GM10266 (cell line): ENCODE results near the gene ZNF565.
"Not testable (repeated sequence)": the region's sequence is repeated elsewhere in the genome, so short reads cannot be mapped to it uniquely, and the experiment has no call there.

Experiments used
- DNase-seq: peaks from one replicate; pipeline ENCODE4 v3.0.0; 2012; ENCODE audit errors: extremely low spot score
- TF ChIP-seq, protein P1 (sequence below): IDR thresholded peaks from 2 replicates; pipeline ENCODE4 v1.5.1; 2012; ENCODE audit warnings: mild to moderate bottlenecking, low read depth; ENCODE audit not compliant: control insufficient read depth, insufficient read depth; ENCODE audit errors: missing control alignments

ZNF565 gene

DNA sequence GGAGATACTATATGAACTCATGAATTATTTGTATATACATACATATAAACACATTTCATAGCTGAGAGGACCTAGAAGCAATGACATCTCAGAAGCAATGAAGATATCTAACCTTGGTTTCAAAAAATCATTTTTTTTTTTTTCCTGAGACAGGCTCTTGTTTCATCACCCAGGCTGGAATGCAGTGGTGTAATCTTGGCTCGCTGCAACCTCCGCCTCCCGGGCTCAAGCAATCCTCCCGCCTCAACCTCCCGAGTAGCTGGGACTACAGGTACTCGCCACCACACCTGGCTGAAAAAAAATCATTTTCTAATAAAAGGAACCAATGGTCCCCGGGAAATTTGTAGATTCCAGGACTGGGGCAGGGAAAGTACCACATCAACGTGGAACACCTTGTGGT, 4.0 kb downstream of the ZNF565 start:
- TF ChIP-seq, protein P1, sequence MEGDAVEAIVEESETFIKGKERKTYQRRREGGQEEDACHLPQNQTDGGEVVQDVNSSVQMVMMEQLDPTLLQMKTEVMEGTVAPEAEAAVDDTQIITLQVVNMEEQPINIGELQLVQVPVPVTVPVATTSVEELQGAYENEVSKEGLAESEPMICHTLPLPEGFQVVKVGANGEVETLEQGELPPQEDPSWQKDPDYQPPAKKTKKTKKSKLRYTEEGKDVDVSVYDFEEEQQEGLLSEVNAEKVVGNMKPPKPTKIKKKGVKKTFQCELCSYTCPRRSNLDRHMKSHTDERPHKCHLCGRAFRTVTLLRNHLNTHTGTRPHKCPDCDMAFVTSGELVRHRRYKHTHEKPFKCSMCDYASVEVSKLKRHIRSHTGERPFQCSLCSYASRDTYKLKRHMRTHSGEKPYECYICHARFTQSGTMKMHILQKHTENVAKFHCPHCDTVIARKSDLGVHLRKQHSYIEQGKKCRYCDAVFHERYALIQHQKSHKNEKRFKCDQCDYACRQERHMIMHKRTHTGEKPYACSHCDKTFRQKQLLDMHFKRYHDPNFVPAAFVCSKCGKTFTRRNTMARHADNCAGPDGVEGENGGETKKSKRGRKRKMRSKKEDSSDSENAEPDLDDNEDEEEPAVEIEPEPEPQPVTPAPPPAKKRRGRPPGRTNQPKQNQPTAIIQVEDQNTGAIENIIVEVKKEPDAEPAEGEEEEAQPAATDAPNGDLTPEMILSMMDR: no peak
- DNase-seq: no peak

DNA sequence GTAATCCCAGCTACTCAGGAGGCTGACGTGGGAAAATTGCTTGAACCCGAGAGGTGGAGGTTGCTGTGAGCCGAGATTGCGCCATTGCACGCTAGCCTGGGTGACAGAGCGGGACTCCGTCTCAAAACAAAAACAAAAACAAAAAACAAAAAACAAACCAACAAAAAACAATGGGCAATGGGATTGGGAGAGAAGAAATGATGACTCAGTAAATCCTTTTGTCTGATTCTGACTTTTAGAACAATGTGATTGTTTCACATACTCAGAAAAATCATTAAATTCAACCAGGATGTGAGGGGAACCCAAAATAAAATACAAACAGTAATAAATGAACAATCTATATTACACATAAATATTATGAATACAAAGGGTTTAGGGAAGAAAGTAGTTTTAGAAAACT, 5.1 kb downstream of the ZNF565 start:
- TF ChIP-seq, protein P1: no peak
- DNase-seq: no peak

DNA sequence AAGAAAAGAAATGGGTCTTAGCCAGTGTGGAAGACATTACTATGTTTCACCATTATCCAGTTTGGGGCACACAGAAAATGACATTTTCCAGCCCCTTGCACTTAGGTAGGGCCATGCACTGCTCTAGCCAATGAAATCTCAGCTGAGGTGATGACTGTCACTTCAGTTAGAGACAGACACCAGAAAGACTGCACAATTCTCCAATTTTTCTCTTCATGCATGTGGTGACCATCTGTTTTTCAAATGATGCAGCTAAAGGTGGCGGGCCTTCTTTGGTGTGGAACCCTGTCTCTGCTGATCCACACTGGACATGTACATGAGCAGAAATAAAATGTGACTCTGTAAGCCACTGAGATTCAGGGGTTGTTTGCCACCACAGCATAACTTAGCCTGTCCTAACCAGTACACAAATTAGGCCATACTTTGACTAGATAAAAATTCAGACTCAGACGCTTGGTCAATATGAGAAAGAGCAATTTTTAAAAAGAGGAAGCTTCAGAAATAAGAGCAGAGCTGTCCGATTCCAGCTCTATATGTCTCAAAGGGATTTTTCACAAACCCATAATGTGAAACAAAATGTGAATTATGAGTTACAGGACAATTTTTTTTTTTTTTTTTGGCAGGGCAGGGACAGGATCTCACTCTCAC, 6.7 kb downstream of the ZNF565 start:
- TF ChIP-seq, protein P1: no peak
- peak; percentile 42 for DNase-seq

DNA sequence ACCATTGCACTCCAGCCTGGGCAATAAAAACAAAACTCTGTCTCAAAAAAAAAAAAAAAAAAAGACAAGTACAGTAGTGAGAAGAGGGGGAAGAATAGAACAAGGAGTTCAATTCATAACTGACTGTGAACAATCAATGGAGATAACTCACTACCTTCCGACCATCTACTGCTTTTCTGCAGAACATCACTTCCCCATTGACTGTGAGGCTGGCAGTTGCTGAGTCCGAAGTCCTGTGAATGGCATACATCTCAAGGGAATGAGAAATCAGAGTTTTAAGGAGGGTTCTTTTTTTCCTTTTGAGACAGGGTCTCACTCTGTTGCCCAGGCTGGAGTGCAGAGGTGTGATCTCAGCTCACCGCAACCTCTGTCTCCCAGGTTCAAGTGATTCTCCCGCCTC, 11.2 kb downstream of the ZNF565 start:
- TF ChIP-seq, protein P1: no peak
- no peak for DNase-seq

DNA sequence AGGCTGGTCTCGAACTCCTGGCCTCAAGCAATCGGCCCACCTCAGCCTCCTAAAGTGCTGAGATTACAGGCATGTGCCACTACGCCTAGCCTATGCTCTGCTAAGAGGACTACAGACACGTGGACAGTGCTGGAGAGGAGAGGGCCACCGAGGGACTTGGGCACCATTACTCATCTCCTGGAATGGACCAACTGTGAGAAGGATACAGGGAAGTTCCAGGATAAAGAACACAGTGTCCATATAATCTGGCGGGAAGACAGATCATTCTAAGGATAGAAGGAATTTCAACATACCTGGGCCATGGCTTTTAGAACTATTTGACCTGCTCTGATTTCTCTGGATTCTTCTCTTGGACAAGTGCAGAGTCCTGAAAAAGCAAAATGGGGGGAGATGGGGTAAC, 12.8 kb downstream of the ZNF565 start:
- TF ChIP-seq, protein P1: no peak
- DNase-seq: no peak

DNA sequence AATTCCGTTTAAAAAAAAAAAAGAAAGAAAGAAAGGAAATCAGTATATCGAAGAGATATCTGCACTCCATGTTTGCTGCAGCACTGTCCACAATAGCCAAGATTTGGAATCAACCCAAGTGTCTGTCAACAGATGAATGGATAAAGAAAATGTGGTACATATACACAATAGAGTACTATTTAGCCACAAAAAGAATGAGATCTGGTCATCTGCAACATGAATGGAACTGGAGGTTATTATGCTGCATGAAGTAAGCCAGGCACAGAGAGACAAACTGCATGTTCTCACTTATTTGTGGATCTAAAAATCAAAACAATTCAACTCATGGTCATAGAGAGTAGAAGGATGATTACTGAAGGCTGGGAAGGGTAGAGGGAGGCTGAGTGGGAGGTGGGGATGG, 16.3 kb downstream of the ZNF565 start:
- TF ChIP-seq, protein P1: no peak
- DNase-seq: no peak

DNA sequence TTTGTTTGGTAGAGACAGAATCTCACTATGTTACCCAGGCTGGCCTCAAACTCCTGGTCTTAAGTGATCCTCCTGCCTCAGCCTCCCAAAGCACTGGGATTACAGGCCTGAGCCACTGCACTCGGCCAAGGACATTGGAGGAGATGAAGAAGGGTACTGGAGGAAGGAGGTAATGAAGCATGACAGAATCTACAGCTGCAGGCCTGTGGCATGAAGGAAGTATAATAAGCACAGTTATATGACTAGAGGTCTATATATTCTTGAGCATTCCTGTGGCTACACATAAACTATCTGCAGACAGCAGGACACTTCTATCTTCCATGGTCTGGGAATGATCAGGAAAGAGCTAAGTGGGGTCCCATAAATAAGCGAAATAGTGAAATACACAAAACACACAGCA, 18.2 kb downstream of the ZNF565 start:
- TF ChIP-seq, protein P1: no peak
- no peak for DNase-seq

DNA sequence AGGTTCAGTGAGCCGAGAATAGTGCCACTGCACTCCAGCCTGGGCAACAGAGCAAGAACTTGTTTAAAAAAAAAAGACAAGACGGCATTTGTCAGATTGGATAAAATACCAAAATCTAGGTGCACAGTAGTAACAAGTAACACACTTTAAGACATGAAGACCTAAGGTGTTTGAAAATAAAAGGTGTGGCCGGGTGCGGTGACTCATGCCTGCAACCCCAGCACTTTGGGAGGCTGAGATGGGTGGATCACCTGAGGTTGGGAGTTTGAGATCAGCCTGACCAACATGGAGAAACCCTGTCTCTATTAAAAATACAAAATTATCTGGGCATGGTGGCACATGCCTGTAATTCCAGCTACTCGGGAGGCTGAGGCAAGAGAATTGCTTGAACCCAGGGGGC, 27.7 kb downstream of the ZNF565 start:
- not testable (repeated sequence) for DNase-seq
